ENCODE measurements around the gene ZNF148. TPM values are rescaled to one million over a fixed set of nuclear protein-coding genes. Genes with fewer than 3 reads are reported as not detected.

Gene ZNF148
- total RNA-seq, 2 donors from 2014 or later, result 33.8 to 37.8 TPM

DNA sequence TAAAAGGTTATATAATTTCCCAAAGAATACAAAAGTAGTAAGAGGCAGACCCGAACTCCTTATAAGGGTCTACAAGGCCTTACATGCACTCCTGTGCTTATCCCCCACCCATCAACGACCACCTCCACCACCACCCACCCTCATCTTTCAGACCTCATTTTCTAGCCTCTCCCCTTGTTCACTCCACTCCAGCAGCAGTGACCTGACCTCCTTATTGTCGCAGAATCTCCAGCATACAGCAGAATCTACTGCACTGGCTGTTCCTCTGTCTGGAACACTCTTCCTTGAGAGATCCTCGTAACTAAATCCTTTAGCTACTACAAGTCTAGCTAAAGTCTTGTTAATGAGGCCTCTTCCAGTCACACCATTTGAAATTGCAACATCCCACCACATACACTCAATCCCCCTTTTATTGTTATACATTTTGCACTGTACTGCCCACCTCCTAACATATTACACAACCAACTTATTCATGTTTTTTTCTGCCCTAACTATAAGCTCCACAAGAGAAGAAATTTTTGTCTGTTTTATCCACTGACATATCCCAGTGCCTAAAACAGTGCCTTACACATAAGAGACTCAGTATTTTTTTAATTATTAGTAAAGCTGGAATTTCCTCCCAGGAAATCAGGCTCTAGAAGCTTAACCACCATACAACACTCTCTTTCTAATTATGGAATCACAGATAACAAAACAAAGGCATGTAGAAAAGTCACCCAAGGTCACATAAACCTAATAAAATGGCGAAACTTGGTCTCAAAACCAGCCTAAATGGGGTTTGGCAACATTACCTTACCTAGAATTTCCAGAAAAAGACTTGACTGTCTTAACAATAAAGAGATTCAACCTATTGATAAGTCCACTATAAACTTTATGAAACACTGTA is 40.2 kb downstream of the ZNF148 start:
- Mint-ChIP-seq H3K36me3 (ENCODE audit: low read depth) (peaks cover 14% of the 10 kb centered on the region), H3K27me3 (ENCODE audit: insufficient read depth) (no peaks in the 10 kb centered on the region), H3K9me3 (peaks cover 7% of the 10 kb centered on the region), H3K27ac (no peak overlapping the region), H3K4me3 (no peak overlapping the region), H3K4me1 (peaks cover 5% of the 10 kb centered on the region)
- no peak overlapping the region for H3K4me3 ChIP-seq (ENCODE audit: low read length)
- H3K4me1 ChIP-seq (ENCODE audit: control insufficient read depth, insufficient read depth, low read length), result no peaks in the 10 kb centered on the region
- no peak overlapping the region for H3K9ac ChIP-seq (ENCODE audit: extremely low read depth, low read length, poor library complexity, severe bottlenecking)
- no peaks in the 10 kb centered on the region for H3K27me3 ChIP-seq (ENCODE audit: control insufficient read depth, insufficient read depth, low read length, poor library complexity, severe bottlenecking)
- peaks cover 9% of the 10 kb centered on the region for H3K36me3 ChIP-seq (ENCODE audit: control insufficient read depth, insufficient read depth, low read length)
- WGBS, 2 experiments (ENCODE audit: insufficient coverage in 1 of 2, insufficient read length in 1 of 2), result 91 to 95% methylated on average over 3 to 5 of the region's 5 CpGs
- H3K27ac ChIP-seq (ENCODE audit: low read depth, low read length), result no peak overlapping the region
- H3K9me3 ChIP-seq (ENCODE audit: control insufficient read depth, low read length), result peaks cover 25% of the 10 kb centered on the region
- TF ChIP-seq, protein P1, sequence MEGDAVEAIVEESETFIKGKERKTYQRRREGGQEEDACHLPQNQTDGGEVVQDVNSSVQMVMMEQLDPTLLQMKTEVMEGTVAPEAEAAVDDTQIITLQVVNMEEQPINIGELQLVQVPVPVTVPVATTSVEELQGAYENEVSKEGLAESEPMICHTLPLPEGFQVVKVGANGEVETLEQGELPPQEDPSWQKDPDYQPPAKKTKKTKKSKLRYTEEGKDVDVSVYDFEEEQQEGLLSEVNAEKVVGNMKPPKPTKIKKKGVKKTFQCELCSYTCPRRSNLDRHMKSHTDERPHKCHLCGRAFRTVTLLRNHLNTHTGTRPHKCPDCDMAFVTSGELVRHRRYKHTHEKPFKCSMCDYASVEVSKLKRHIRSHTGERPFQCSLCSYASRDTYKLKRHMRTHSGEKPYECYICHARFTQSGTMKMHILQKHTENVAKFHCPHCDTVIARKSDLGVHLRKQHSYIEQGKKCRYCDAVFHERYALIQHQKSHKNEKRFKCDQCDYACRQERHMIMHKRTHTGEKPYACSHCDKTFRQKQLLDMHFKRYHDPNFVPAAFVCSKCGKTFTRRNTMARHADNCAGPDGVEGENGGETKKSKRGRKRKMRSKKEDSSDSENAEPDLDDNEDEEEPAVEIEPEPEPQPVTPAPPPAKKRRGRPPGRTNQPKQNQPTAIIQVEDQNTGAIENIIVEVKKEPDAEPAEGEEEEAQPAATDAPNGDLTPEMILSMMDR (conservative IDR thresholded peaks at IDR 0.05), result no peak
- no peak for DNase-seq

DNA sequence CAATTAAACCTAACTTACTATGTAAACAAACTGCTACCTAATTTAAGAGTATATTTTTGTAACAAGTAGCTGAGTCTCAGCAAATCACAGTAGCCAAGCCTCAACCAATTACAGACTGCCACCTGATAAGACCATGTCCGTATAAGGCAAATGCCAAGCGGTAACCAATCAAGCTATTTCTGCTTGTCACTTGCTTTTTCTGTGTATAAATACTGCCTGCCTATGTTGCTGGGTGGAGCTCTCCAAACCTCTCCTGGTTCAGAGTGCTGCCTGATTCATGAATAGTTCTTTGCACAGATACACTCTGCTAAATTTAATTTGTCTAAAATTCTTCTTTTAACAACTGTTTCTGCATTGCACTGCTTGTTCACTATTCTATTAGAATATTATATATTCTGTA is 42.6 kb downstream of the ZNF148 start:
- H3K27ac ChIP-seq (ENCODE audit: low read depth, low read length), result no peak overlapping the region
- H3K9me3 Mint-ChIP-seq, result peaks cover 5% of the 10 kb centered on the region
- peaks cover 8% of the 10 kb centered on the region for H3K36me3 ChIP-seq (ENCODE audit: control insufficient read depth, insufficient read depth, low read length)
- H3K27ac Mint-ChIP-seq, result no peak overlapping the region
- no peak overlapping the region for H3K4me3 Mint-ChIP-seq
- no peaks in the 10 kb centered on the region for H3K27me3 Mint-ChIP-seq (ENCODE audit: insufficient read depth)
- no peak for DNase-seq
- H3K27me3 ChIP-seq (ENCODE audit: control insufficient read depth, insufficient read depth, low read length, poor library complexity, severe bottlenecking), result no peaks in the 10 kb centered on the region
- peaks cover 10% of the 10 kb centered on the region for H3K36me3 Mint-ChIP-seq (ENCODE audit: low read depth)
- TF ChIP-seq, protein P1 (conservative IDR thresholded peaks at IDR 0.05), result no peak
- no peak overlapping the region for H3K4me3 ChIP-seq (ENCODE audit: low read length)
- 73 to 100% methylated on average over 1 to 2 of the region's 2 CpGs for WGBS, 2 experiments (ENCODE audit: insufficient coverage in 1 of 2, insufficient read length in 1 of 2)
- H3K4me1 ChIP-seq (ENCODE audit: control insufficient read depth, insufficient read depth, low read length), result no peaks in the 10 kb centered on the region
- H3K9me3 ChIP-seq (ENCODE audit: control insufficient read depth, low read length), result peaks cover 14% of the 10 kb centered on the region
- H3K4me1 Mint-ChIP-seq, result peaks cover 4% of the 10 kb centered on the region
- no peak overlapping the region for H3K9ac ChIP-seq (ENCODE audit: extremely low read depth, low read length, poor library complexity, severe bottlenecking)

DNA sequence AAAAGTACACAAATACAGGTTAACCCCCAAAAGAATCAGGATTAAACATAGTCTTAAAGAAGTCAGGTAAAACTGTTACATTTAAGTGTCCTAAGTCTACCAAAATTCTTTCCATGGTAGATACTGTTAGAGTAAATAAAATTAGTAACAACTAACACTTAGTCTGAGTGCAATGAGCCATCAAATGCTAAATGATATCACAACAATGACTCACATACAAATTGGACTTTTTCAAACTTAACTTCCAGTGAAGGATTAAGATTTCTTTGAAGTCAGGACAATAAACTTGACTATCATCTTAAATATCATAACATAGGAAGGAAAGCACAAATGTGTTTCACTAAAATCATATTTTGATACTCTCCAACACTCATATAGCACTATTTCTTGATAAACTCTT is 43.9 kb downstream of the ZNF148 start:
- H3K4me3 Mint-ChIP-seq, result no peak overlapping the region
- Histone ChIP-seq H3K4me1 (ENCODE audit: control insufficient read depth, insufficient read depth, low read length) (no peaks in the 10 kb centered on the region), H3K9me3 (ENCODE audit: control insufficient read depth, low read length) (peaks cover 14% of the 10 kb centered on the region), H3K27me3 (ENCODE audit: control insufficient read depth, insufficient read depth, low read length, poor library complexity, severe bottlenecking) (no peaks in the 10 kb centered on the region), H3K9ac (ENCODE audit: extremely low read depth, low read length, poor library complexity, severe bottlenecking) (no peak overlapping the region), H3K27ac (ENCODE audit: low read depth, low read length) (no peak overlapping the region), H3K36me3 (ENCODE audit: control insufficient read depth, insufficient read depth, low read length) (peaks cover 8% of the 10 kb centered on the region), H3K4me3 (ENCODE audit: low read length) (no peak overlapping the region)
- H3K4me1 Mint-ChIP-seq, result peaks cover 2% of the 10 kb centered on the region
- no peaks in the 10 kb centered on the region for H3K27me3 Mint-ChIP-seq (ENCODE audit: insufficient read depth)
- H3K9me3 Mint-ChIP-seq, result peaks cover 5% of the 10 kb centered on the region
- DNase-seq, result no peak
- peaks cover 10% of the 10 kb centered on the region for H3K36me3 Mint-ChIP-seq (ENCODE audit: low read depth)
- TF ChIP-seq, protein P1 (conservative IDR thresholded peaks at IDR 0.05), result no peak
- H3K27ac Mint-ChIP-seq, result no peak overlapping the region
